Rectal smooth muscle tissue (tissue), 1 donor: ENCODE results near the gene TRABD2B.

Source experiments
- H3K27ac ChIP-seq: one replicate; pipeline ENCODE4 v1.7.0; 2013; ENCODE audit warnings: low read depth, low read length, inconsistent platforms
- H3K27me3 ChIP-seq: one replicate; pipeline ENCODE4 v1.7.0; 2013; ENCODE audit warnings: low read length; ENCODE audit not compliant: control insufficient read depth, insufficient read depth
- H3K36me3 ChIP-seq: one replicate; pipeline ENCODE4 v1.7.0; 2013; ENCODE audit warnings: low read length; ENCODE audit not compliant: control insufficient read depth, insufficient read depth
- H3K4me1 ChIP-seq: one replicate; pipeline ENCODE4 v1.7.0; 2013; ENCODE audit warnings: low read length; ENCODE audit not compliant: control insufficient read depth, insufficient read depth
- H3K4me3 ChIP-seq: one replicate; pipeline ENCODE4 v1.7.0; 2013; ENCODE audit warnings: low read length
- H3K9ac ChIP-seq: one replicate; pipeline ENCODE4 v1.7.0; 2013; ENCODE audit warnings: low read length

TRABD2B gene

DNA sequence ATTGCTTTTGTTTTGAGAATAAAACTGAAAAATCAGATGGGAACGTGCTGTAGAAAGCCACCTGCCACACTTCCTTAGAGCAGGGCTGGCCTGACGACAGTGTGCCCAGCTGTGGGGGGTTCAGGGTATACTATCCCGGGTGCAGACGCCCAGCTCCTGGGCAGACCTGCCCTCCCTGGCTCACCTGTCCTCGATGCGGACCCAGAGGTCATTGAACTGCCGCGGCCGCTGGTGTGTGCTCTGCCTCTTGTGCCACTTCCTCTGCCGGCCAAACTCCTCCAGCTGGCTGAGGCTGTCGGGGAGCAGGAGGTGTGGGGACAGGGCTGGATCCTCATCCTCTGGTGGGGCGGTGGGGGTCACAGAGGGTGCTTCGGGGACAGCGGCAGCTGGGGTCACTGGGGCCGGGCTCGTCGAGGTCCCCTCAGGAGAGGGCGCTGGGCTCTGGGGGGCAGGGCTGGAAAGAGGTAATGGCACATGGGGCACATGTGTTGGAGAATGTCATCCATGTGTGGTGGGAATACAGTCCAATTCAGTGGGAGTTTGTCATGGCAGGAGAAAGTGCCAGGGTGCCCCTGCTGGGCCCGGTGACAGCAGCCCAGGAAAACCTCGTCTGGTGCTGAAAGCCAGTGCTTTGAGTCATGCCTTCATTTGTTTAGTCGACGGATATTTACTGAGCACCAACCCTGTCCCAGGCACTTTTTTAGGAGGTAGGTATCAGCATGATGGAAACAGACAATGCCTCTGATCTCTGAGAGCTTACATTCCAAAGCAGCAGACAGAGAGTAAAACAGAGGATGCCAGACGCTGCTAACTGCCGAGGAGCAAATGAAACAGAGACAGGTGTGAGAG lies 222.0 kb downstream of the TRABD2B start:
- H3K9ac ChIP-seq = no peak overlapping the region

GRCh38 chr1:47772960-47773682 lies 224.1 kb downstream of the TRABD2B start:
- H3K27ac ChIP-seq = no peak overlapping the region
- no peak overlapping the region for H3K4me3 ChIP-seq
- no peak overlapping the region for H3K9ac ChIP-seq
- no peaks in the 10 kb centered on the region for H3K4me1 ChIP-seq
- H3K27me3 ChIP-seq = no peaks in the 10 kb centered on the region
- no peaks in the 10 kb centered on the region for H3K36me3 ChIP-seq

More for the DNA sequence above, 222.0 kb downstream of the TRABD2B start:
- H3K27me3 ChIP-seq = no peaks in the 10 kb centered on the region
- H3K4me3 ChIP-seq = no peak overlapping the region
- H3K27ac ChIP-seq = no peak overlapping the region
- no peaks in the 10 kb centered on the region for H3K36me3 ChIP-seq
- no peaks in the 10 kb centered on the region for H3K4me1 ChIP-seq

DNA sequence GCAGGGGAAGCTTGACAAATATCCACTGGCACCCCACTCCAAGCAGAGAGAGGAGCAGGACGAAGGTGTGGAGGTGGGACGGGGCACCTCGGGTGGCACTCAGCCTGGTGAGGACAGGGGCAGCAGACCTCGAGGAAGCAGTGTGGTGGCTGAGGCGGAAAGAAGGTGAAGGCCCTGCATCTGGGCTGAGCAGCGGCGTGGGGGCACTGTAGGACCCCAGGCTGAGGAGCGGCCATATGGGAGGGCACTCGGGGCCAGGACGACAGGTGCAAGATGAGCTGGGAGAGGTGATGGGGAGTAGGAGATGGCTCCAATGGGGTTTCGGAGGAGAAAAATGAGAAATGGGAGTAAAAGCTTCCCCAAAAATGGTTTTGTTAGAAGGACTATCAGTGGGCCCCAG lies 224.9 kb downstream of the TRABD2B start:
- Histone ChIP-seq H3K27me3 (no peaks in the 10 kb centered on the region), H3K36me3 (no peaks in the 10 kb centered on the region), H3K4me1 (no peaks in the 10 kb centered on the region), H3K4me3 (no peak overlapping the region), H3K9ac (no peak overlapping the region), H3K27ac (no peak overlapping the region)

- no peak overlapping the region for H3K9ac ChIP-seq
- H3K27ac ChIP-seq = no peak overlapping the region
- no peaks in the 10 kb centered on the region for H3K4me1 ChIP-seq
- no peaks in the 10 kb centered on the region for H3K36me3 ChIP-seq
- H3K4me3 ChIP-seq = no peak overlapping the region
- H3K27me3 ChIP-seq = no peaks in the 10 kb centered on the region
Measured at GRCh38 chr1:47771751-47772150, 225.4 kb downstream of the TRABD2B start.

- Histone ChIP-seq H3K4me3 (no peak overlapping the region), H3K9ac (no peak overlapping the region), H3K36me3 (no peaks in the 10 kb centered on the region), H3K27me3 (no peaks in the 10 kb centered on the region), H3K4me1 (no peaks in the 10 kb centered on the region), H3K27ac (no peak overlapping the region)
Measured at GRCh38 chr1:47769983-47770382, 227.2 kb downstream of the TRABD2B start.

DNA sequence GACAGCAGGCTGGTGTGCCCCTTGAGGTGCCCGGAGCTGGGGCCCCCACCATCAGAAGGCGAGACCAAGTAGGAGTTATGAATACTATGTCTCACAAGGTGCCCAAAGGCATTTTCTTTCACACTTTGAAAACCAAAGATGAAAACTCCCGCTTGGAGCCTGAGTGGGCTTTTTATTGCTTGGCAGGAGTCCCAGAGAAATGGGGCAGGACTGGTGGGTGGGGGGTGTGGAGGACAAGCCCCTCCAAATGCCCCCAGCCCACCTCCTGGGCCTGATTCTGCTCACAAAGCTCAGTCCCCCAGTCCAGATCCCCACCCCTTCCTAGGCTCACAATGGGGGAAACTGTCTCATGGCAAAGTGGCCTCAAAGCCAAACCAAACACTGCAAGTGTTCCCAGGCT lies 227.9 kb downstream of the TRABD2B start:
- no peak overlapping the region for H3K4me3 ChIP-seq
- no peaks in the 10 kb centered on the region for H3K27me3 ChIP-seq
- no peak overlapping the region for H3K9ac ChIP-seq
- no peaks in the 10 kb centered on the region for H3K4me1 ChIP-seq
- H3K27ac ChIP-seq = no peak overlapping the region
- H3K36me3 ChIP-seq = no peaks in the 10 kb centered on the region

GRCh38 chr1:47767741-47768100 lies 229.5 kb downstream of the TRABD2B start:
- no peak overlapping the region for H3K4me3 ChIP-seq
- no peak overlapping the region for H3K9ac ChIP-seq
- H3K27me3 ChIP-seq = no peaks in the 10 kb centered on the region
- no peaks in the 10 kb centered on the region for H3K4me1 ChIP-seq
- H3K36me3 ChIP-seq = no peaks in the 10 kb centered on the region
- H3K27ac ChIP-seq = no peak overlapping the region

DNA sequence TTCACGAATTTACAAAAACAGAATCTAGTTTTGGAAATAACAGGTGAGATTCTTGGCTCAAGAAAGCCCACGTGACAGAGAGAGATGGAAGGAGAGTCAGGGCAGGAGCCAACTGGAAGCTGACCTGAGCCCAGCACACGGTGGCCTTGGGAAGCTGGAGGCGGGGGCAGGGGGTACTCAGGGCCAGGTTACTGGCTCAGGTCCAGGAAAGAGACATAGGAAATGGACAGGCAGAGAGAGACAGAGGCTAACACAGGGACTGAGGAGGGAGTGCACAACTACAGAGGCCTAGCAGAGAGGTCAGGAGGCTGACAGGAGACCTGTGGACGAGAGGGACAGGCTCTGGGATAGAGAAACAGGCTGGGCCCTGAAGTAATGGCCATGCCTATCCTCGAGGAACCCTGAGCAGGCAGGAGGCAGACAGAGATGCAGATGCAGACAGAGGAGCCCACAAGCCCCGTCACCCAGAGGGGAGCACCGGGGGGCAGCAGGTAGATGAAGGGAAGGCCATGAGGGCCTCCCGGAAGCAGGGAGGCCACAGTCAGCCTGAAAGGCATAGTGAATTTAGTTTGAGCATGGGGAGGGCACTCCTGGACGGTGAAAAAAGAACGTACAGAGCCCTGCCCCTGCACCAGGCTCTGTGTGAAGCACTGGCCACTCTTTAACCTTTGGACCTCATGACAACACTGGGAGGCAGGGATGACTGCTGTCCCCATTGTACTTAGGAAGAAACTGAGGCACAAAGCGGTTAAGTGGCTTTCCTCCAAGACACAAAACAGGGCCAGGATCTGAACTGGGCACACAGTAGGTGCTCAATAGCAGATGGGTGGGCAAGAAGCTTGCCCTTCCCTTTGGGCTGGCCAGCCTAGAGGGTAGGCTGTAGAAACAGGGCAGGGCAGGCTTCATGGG lies 230.1 kb downstream of the TRABD2B start:
- no peaks in the 10 kb centered on the region for H3K4me1 ChIP-seq
- H3K27me3 ChIP-seq = no peaks in the 10 kb centered on the region
- no peak overlapping the region for H3K27ac ChIP-seq
- H3K9ac ChIP-seq = no peak overlapping the region
- H3K36me3 ChIP-seq = no peaks in the 10 kb centered on the region
- H3K4me3 ChIP-seq = no peak overlapping the region

DNA sequence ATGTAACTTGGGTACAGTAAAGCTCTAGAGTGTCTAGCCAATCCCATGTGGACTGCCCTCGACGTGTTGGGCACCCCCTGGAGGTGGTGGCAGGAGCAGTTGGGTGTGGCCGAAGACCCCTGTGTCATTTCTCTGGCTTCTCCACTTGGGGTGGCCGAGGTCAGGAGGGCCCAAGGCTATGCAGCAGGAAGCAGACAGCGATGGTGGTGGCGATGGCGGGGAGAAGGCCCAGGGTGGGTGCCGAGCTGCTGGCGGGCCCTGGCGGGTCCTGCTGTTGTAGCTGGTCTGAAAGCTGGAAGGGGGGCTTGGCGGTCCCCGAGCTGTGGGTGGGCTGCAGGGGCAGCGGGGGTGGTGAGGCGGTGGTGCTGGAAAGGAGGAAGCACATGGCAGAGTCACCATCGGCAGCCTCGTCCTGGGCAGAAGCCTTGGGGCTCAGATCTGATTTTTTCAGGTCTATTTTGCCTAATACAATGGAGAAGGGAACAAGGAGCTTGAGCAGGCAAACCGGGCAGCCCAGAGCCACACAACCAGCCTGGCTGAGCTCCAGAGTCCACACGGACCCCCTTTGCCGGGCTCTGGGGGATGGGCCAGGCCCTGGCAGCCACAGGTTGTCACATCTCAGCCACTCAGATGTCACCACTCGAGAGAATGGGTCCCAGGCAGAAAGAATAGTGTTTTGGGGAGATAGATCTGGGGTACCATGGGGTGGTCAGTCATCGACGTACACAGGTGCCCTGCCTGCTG lies 231.3 kb downstream of the TRABD2B start:
- H3K9ac ChIP-seq = no peak overlapping the region
- no peak overlapping the region for H3K27ac ChIP-seq
- no peak overlapping the region for H3K4me3 ChIP-seq
- H3K36me3 ChIP-seq = no peaks in the 10 kb centered on the region
- no peaks in the 10 kb centered on the region for H3K4me1 ChIP-seq
- H3K27me3 ChIP-seq = no peaks in the 10 kb centered on the region

DNA sequence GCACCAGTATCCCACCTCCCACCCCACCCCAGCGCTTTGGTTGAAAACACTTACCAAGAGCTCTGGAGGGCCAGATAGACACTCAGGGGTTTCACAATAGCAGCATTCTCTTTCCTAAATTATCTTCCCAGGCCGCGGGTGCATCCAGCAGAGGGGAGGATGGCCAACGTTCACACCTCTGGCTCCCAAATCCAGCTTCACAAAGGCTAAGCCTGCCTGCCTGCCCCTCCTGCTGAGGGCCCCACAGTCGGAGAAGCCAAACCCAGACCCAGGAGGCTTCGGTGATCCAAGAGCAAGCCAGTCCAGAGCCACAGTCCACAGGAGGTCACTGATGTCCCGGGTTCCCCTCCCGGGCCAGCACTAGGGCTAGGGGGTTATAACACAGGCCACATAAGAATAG lies 231.9 kb downstream of the TRABD2B start:
- Histone ChIP-seq H3K36me3 (no peaks in the 10 kb centered on the region), H3K4me1 (no peaks in the 10 kb centered on the region), H3K27ac (no peak overlapping the region), H3K4me3 (no peak overlapping the region), H3K9ac (no peak overlapping the region), H3K27me3 (no peaks in the 10 kb centered on the region)

DNA sequence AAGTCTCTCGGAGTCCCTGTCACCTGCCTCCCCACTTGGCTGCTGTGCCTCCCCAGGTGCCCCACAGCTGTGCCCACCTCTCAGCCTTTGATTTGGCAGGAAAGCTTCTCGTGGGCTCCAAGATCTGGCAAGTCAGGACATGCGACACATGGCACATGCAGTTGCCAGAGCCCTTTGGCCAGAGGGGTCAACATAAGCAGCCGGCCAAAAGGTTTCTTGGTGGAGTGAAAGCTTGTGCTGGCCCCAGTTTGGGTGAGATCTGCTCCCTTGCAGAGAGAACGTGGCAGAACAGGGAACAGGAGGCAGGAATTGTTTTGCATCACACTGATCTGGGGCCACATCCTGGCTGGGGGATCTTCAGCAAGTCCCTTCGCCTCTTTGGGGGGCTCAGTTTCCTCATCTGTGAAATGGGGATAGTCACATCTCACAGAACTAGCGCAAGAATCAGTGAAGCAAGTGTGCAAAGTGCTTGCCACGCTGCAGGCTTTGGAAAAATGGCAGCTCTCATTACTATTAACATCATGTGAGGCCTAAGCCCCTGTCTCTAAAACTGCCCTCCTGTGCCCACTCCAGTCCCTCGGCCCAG lies 232.6 kb downstream of the TRABD2B start:
- H3K36me3 ChIP-seq = no peaks in the 10 kb centered on the region
- H3K4me1 ChIP-seq = no peaks in the 10 kb centered on the region
- no peak overlapping the region for H3K4me3 ChIP-seq
- no peaks in the 10 kb centered on the region for H3K27me3 ChIP-seq
- H3K27ac ChIP-seq = no peak overlapping the region
- H3K9ac ChIP-seq = no peak overlapping the region
